SK-N-MC (cell line): ENCODE data around the gene GCG.

Experiments
- EZH2 ChIP-seq: fragments of 200-600 bp; sonication (generic); IDR thresholded peaks from one replicate; pipeline ENCODE4 v1.6.1; 2017; ENCODE audit warnings: antibody characterized with exemption
- POLR2AphosphoS5 ChIP-seq: IDR thresholded peaks from 2 replicates; pipeline ENCODE4 v1.6.1; 2012; ENCODE audit warnings: mild to moderate bottlenecking, low read depth, low read length, borderline replicate concordance

- TF ChIP-seq POLR2AphosphoS5 (no peak), EZH2 (no peak)
These were observed 32.3 kb upstream of the GCG start for GRCh38 chr2:162184359-162184758.
